ENCODE data around the gene CPLX1.

DNA sequence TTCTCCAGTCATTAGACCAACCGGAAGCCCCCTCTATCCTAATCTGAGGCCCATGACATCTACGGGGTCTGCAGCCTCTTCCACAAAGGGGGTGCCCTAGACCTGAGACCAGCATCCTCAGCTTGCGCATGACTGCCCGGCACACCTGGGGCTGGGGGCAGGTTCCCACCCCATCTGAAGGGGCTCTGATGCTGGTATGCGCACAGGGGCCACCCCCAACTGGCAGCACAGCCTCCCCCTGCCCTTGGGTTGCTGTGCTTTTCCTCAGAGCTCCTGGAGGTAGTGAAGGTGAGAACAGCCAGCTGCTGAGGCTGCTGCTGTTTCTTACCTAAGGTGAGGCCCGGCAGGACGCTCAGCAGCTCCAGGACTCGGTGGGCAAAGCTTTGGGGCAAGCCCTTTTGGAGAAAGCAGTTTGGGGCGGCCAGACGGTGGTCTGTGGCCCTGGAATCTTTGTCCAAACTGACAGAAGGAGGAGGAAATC lies 18.9 kb upstream of the CPLX1 start:
- TF ChIP-seq CTCF (conservative IDR thresholded peaks at IDR 0.05; ENCODE audit: low read length) (no peak), EZH2phosphoT487 (IDR thresholded peaks at IDR 0.05; ENCODE audit: borderline replicate concordance, low read depth, low read length) (no peak)
